Adrenal gland (tissue), 12 donors: ENCODE results near the gene ATP8B1. TPM values are rescaled to one million over a fixed set of nuclear protein-coding genes. Genes with fewer than 3 reads are reported as not detected.

Experiments
- DNase-seq, 7 donors: peaks; one replicate each; pipeline ENCODE4 v3.0.0-alpha.2; 2019 to 2020
- H3K27ac ChIP-seq, 5 donors: fragments of 200-600 bp; sonication (generic) in 4 of 5; 1 replicate in 3 of 5; 2 replicates in 2 of 5; pipeline versions ENCODE4 v1.5.1 to v1.8.0; 2016 to 2020; ENCODE audit warnings: mild to moderate bottlenecking in 1 of 5
- H3K27me3 ChIP-seq: fragments of 200-600 bp; 2 replicates; pipeline ENCODE4 v1.8.0; 2021
- H3K36me3 ChIP-seq, 2 donors: fragments of 200-600 bp; replicated peaks in 1 of 2; 1 replicate in 1 of 2; 2 replicates in 1 of 2; pipeline versions ENCODE4 v1.5.1 to v1.8.0; 2018 to 2022
- H3K4me1 ChIP-seq, 2 donors: fragments of 200-600 bp; replicated peaks in 1 of 2; 1 replicate in 1 of 2; 2 replicates in 1 of 2; pipeline versions ENCODE4 v1.5.1 to v1.8.0; 2018 to 2021
- H3K4me3 ChIP-seq, 4 donors: fragments of 200-600 bp; sonication (generic) in 3 of 4; one replicate each; pipeline ENCODE4 v1.5.1; 2016 to 2018
- H3K9me3 ChIP-seq, 3 donors: fragments of 200-600 bp; sonication (generic) in 1 of 3; replicated peaks in 1 of 3; 1 replicate in 2 of 3; 2 replicates in 1 of 3; pipeline versions ENCODE4 v1.5.1 to v1.8.0; 2016 to 2021
- CTCF ChIP-seq, 6 experiments: fragments of 450-650 bp in 4 of 6; fragments of 200-600 bp in 2 of 6; sonication (generic) in 1 of 6; IDR thresholded peaks; 1 replicate in 5 of 6; 2 replicates in 1 of 6; pipeline versions ENCODE4 v1.5.1 to v1.8.0; 2016 to 2021; ENCODE audit warnings: antibody characterized with exemption in 6 of 6, mild to moderate bottlenecking in 2 of 6, moderate library complexity in 1 of 6
- POLR2A ChIP-seq, 2 donors: fragments of 450-650 bp; IDR thresholded peaks; one replicate each; pipeline ENCODE4 v1.6.1; 2017; ENCODE audit warnings: antibody characterized with exemption in 2 of 2, mild to moderate bottlenecking in 2 of 2, moderate library complexity in 1 of 2
- WGBS, 4 donors: extraction: QIAGEN DNeasy Blood & Tissue Kit in 2 of 4; methylation state at CpG; one replicate each; pipeline versions ENCODE4 v1.1.5 to v1.1.7; 2013 to 2017; 5-methylcytosine and 5-hydroxymethylcytosine counted together
- intact Hi-C, 2 donors: fragments of 100-400 bp; cut with DNase I; formaldehyde crosslinking; loops; one replicate each; pipeline versions ENCODE4 v1.14.1 to v1.15.0; 2022 to 2023
- polyA plus RNA-seq, 3 donors: library from polyadenylated mRNA; stranded (reverse); fragments of 200-250 nt in 2 of 3; fragments of 350-450 nt in 1 of 3; fragmentation: Illumina TruSeq in 1 of 3; extraction: RNeasy Lipid Tissue Mini Kit (QIAGEN cat#74804) in 1 of 3; gene quantifications; one replicate each; pipeline ENCODE4 v1.2.3, GENCODE V29; 2013 to 2014
- total RNA-seq, 9 donors: library from RNA; depleted of rRNA in 4 of 9; stranded (reverse); fragments of >200 nt in 4 of 9; fragments of 120-200 nt in 1 of 9; fragmentation: NEBNext Ultra II Directional in 1 of 9; extraction: Animal tissue kit (Norgen Biotek cat#: 25700) in 1 of 9; gene quantifications; one replicate each; pipeline versions ENCODE4 v1.1.0 to v1.2.4, GENCODE V29; 2013 to 2023
- donor health status: healthy with polysubstance abuse.
- donor health status: Bipolar disorder and iron deficiency.
- donor health status: DM: yes; HTN: yes; CAD: no.
- donor health status: DM: no; HTN: no; CAD: no.
- donor health status: DM: no; HTN: no; CAD: no.
- donor health status: DM: yes; HTN: yes; CAD: no.

Gene ATP8B1
- total and polyA plus RNA-seq, 12 donors = 4.3 to 42.5 (median 14.4) TPM

DNA sequence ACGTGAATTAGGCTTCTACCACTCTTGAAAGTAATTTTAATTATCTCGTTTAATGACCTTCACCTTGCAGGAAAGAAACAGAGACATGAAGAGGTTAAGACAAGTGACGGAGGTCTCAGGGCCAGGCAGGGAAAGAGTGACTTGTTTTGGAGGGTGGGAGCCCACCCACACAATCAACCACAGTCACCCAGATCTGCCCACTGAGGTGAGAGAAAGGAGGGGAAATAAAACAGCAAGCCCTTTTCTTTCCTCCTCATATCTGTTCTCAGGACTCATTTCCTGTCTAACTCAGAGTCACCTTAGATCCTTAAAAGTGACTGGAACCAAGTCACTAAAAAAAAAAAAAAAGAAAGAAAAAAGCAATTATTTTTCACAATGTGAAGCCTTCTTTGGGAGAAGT, 26.8 kb downstream of the ATP8B1 start:
- Histone ChIP-seq H3K4me1 (peaks cover 28 to 43% of the 10 kb centered on the region in 2 donors), H3K36me3 (no peaks in the 10 kb centered on the region), H3K9me3 (no peaks in the 10 kb centered on the region), H3K4me3 (no peak overlapping the region), H3K27ac (peak overlapping the region in 3 of 5 donors; percentile 4 to 55 (median 43)), H3K27me3 (no peaks in the 10 kb centered on the region)
- intact Hi-C loops = no loop called here
- TF ChIP-seq CTCF (IDR thresholded peaks at IDR 0.05) = no peak
- 41 to 61% (median 50%) methylated on average over 3 of the region's 3 CpGs for WGBS, 4 donors
- DNase-seq = no peak

- H3K4me3 ChIP-seq = no peak overlapping the region
- no peaks in the 10 kb centered on the region for H3K36me3 ChIP-seq
- no peak for DNase-seq
- intact Hi-C loops = no loop called here
- H3K4me1 ChIP-seq = peaks cover 28 to 39% of the 10 kb centered on the region in 2 donors
- H3K27ac ChIP-seq = peak overlapping the region in 3 of 5 donors; percentile 4 to 55 (median 43)
- TF ChIP-seq POLR2A (IDR thresholded peaks at IDR 0.05) (no peak), CTCF (IDR thresholded peaks at IDR 0.05) (no peak)
- 41 to 63% (median 49%) methylated on average over 3 of the region's 3 CpGs for WGBS, 4 donors
- H3K27me3 ChIP-seq = no peaks in the 10 kb centered on the region
- H3K9me3 ChIP-seq = no peaks in the 10 kb centered on the region
Measured at GRCh38 chr18:57775937-57776336, 27.2 kb downstream of the ATP8B1 start.

GRCh38 chr18:57772387-57772799, 30.7 kb downstream of the ATP8B1 start:
- no peaks in the 10 kb centered on the region for H3K36me3 ChIP-seq
- no peak overlapping the region for H3K4me3 ChIP-seq
- H3K4me1 ChIP-seq = peaks cover 25 to 35% of the 10 kb centered on the region in 2 donors
- no peak for DNase-seq
- 81 to 91% (median 86%) methylated on average over 9 of the region's 9 CpGs for WGBS, 4 donors
- no peak overlapping the region for H3K27ac ChIP-seq
- H3K9me3 ChIP-seq = no peaks in the 10 kb centered on the region
- TF ChIP-seq CTCF (IDR thresholded peaks at IDR 0.05) (no peak), POLR2A (IDR thresholded peaks at IDR 0.05) (no peak)
- intact Hi-C loops = no loop called here
- no peaks in the 10 kb centered on the region for H3K27me3 ChIP-seq

GRCh38 chr18:57771626-57772025, 31.5 kb downstream of the ATP8B1 start:
- TF ChIP-seq POLR2A (IDR thresholded peaks at IDR 0.05) (no peak), CTCF (IDR thresholded peaks at IDR 0.05) (no peak)
- Histone ChIP-seq H3K9me3 (no peaks in the 10 kb centered on the region), H3K27ac (no peak overlapping the region), H3K4me1 (peaks cover 21 to 31% of the 10 kb centered on the region in 2 donors), H3K4me3 (no peak overlapping the region), H3K36me3 (no peaks in the 10 kb centered on the region), H3K27me3 (no peaks in the 10 kb centered on the region)
- 83 to 95% (median 86%) methylated on average over 3 of the region's 3 CpGs for WGBS, 4 donors
- DNase-seq = no peak
- intact Hi-C loops = no loop called here
